Cerebellar cortex (tissue), 1 donor: ENCODE measurements around the gene MFAP4.

Experiments
- DNase-seq: peaks from one replicate; pipeline ENCODE4 v3.0.0-alpha.2; 2015; ENCODE audit warnings: low spot score

The MFAP4 gene

GRCh38 chr17:19410091-19410490, 23.1 kb upstream of the MFAP4 start:
- DNase-seq: peak; percentile 5

DNA sequence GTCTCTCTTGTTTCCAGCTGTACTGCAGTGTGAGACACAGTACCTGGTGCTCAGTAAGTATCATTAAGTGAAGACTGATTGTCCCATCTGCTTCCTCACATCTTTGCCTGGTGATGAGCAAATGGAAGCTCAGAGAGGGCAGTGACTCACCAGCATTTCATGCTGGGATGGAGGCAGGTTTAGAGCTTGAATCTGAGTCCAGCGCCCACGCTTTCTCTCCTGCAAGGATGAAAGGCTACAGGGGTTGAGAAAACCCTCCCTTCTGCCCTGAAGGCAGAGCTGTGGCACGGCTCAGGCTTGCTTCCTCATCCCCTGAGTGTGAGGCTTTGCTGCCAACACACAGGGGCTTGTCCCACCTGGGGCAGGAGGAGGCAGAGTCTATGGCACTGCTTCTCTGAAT, 22.5 kb upstream of the MFAP4 start:
- peak; percentile 14 for DNase-seq

GRCh38 chr17:19409066-19409465, 22.1 kb upstream of the MFAP4 start:
- no peak for DNase-seq

DNA sequence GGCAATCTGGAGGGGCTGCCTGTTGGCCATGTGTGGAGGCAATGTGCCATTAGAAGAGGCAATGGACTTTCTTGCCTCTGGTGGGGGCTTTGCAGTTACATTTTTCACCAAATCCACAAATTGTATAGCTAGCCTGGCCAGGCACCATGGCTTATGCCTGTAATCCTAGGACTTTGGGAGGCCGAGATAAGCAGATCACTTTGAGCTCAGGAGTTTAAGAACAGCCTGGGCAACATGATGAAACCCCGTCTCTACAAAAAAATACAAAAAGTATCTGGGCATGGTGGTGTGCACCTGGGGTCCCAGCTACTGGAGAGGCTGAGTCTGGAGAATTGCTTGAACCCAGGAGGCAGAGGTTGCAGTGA, 21.3 kb upstream of the MFAP4 start:
- DNase-seq: no peak

- DNase-seq: no peak
These were observed 20.8 kb upstream of the MFAP4 start for GRCh38 chr17:19407601-19408345.

GRCh38 chr17:19405114-19405513, 18.1 kb upstream of the MFAP4 start:
- DNase-seq: no peak

DNA sequence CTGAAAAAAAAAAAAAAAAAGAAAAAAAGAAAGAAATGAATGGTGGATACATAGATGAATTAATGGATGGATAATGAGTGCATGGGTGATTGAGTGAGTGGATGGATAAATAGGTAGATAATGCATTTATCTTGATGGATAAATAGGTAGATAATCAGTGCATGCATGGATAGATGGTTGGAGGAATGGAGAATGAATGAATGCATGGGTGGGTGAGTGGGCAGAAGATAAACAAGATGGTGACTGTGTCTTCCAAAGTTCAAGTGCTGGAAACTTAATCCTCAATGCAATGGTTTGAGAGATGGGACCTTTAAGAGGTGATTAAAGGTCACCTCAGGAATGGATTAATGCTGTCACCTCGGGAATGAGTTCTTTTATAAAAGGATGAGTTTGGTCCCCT, 17.3 kb upstream of the MFAP4 start:
- DNase-seq: no peak

GRCh38 chr17:19403021-19403420, 16.0 kb upstream of the MFAP4 start:
- DNase-seq: no peak

DNA sequence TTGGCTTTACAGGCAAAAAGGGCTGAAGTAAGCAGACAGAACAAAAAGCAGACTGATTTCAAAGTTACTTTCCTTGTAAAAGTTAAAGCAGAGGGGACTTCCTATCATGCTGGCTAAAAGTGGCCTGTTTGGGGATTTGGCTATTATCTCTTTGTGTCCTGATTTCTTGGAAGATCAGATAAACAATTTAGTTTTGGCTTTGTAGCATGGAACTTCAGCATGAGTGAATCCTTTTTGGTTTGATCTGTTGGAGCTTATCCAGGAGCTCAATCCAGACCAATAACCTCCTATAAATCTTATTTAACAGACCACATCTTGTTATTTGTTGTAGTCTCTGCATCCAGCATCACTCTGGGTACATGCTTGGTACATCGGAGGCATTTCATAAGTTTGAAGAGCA, 15.2 kb upstream of the MFAP4 start:
- no peak for DNase-seq

DNA sequence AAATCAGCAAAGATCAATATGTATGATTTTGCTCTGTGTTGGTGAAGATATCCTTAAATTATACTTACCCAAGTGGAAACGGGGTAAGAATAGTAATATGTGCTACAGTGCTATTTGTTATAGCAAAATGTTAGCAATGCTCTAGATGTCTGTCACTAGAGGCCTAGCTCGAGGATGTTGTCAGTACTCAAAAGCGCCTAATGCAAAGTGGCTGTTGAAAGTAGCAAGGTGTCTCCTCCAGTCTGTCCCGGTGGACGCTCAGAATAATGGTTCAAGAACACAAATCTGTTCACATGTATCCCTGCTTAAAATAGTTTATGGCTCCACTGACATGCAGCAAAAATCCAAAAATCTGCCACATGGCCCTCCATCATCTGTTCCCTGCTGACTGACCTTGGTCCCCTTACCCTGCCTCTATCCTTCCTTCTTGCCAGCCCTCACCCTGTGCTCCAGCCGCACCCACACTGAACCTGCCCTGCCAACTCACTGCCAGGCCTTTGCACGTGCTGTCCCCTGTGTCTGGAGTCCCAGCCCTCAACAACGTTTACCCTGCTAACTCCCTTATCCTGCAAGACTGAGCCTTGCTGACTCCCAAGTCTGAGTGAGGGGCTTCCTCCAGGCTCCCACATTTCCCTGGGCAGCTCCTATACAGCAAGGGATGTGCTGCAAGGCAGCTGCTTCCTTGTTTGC, 14.5 kb upstream of the MFAP4 start:
- DNase-seq: no peak

DNA sequence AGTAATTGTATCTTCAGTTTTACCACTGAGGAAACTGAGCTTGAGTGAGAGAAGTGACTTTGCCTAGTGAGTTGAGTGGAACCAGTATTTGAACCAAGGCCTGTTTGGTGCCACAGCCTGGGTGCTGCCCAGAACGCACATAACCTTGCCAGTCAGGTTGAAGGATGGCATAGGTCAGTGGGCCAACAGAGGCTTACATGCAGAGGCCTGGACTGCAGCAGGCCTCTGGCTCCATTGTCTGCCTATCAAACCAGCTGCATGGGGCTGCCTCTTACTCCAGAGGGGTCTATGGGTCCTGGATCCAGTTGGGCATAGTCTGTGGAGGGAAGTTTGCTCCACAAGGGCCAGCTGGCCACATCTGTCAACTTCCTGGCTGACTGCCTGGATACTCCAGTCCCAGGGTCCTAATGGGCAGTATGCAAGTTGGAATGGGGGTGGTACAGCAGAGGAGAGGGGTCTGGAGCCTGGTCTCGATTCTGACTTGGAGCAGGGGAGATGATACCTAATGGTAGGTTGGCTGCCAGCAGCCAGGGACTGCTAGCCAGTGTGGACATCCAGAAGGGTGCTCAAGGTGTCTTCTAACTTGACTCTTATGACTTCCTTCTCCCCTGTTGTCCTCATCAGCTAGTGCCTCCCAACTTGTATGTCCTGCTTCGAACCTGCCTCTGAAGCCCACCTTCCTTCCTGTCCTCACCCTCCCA, 12.9 kb upstream of the MFAP4 start:
- DNase-seq: no peak

DNA sequence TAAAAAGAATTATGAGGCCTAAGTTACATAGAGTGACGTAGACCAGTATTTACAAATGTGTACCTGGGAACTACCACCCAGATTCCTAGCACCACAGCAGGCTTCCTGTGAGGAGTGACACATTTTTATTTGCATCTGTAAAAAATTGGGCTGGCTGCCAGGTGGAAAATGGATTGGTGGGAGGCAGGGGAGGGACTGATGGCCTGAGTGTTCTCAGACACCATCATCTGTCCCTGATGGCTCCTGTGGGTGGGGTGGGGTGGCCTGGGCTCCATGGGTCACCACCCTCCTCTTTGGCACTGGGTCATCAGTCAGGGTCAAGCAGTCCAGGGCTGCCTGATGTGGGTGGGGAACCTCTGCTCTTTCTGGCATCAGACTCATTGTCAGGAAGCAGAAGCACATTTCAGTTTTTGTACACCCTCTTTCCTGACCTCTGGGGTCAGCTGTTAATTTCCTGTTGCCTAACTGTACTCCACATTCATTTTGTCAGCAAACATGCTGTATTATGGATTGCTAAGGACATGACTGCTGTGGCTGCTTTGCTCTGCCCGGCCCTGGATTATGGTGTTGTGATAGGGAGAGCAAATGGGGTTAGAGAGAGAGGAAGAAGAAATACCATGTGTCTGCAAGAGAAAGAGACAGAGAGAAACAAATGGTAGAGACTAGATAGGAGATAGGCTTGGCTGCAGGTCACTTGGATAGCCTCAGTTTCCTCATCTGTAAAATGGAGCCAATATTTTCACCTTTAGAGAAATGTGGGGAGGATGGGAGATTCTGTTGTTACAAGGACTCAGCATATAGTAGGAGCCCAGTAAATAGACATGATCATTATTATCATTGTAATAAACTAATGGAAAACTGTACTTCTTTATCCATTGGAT, 11.6 kb upstream of the MFAP4 start:
- no peak for DNase-seq

- no peak for DNase-seq
These were observed 10.6 kb upstream of the MFAP4 start for GRCh38 chr17:19397556-19398041.

DNA sequence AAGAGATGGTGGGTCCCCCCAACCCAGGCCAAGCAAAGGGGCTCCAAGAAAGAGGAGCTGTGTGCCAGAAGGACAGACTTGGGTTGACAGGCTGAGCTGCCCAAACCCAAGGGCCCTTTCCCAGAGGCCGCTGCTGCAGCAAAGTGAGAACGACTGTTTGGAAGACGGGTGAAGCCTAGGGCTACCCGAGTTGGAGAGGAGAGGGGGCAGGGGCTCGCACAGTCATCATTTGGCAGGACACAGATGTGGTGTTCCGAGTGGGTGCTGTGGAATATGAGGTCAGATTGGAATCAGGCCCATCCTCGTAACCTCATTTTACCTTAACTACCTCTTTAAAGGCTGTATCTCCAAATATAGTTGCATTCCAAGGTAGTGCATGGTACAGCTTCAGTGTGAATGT, 5.3 kb upstream of the MFAP4 start:
- DNase-seq: no peak

DNA sequence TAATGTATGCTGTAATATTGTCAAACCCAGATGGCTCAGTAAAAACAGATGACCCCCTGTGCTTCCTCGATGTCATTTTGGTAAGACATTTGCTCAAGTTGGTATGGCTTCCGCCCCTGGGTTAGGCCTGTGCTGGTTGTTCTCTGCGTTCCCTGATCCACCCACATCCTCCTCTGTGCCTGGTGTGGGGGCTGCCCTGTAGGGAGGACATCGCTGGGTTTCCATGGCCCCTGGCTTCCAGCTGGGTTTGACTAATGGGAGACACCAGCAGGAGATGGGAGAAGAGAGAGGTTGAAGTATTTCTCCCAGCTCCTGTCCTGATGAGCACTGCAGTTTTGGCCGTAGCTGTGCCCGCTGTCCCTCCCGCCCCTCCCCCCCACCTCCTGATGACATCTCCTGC, 4.4 kb upstream of the MFAP4 start:
- no peak for DNase-seq

GRCh38 chr17:19390951-19391350, 4.0 kb upstream of the MFAP4 start:
- DNase-seq: no peak

- no peak for DNase-seq
These were observed 2.1 kb upstream of the MFAP4 start for GRCh38 chr17:19388791-19389785.

GRCh38 chr17:19387921-19388521, 1.0 kb upstream of the MFAP4 start:
- DNase-seq: peak; percentile 51

DNA sequence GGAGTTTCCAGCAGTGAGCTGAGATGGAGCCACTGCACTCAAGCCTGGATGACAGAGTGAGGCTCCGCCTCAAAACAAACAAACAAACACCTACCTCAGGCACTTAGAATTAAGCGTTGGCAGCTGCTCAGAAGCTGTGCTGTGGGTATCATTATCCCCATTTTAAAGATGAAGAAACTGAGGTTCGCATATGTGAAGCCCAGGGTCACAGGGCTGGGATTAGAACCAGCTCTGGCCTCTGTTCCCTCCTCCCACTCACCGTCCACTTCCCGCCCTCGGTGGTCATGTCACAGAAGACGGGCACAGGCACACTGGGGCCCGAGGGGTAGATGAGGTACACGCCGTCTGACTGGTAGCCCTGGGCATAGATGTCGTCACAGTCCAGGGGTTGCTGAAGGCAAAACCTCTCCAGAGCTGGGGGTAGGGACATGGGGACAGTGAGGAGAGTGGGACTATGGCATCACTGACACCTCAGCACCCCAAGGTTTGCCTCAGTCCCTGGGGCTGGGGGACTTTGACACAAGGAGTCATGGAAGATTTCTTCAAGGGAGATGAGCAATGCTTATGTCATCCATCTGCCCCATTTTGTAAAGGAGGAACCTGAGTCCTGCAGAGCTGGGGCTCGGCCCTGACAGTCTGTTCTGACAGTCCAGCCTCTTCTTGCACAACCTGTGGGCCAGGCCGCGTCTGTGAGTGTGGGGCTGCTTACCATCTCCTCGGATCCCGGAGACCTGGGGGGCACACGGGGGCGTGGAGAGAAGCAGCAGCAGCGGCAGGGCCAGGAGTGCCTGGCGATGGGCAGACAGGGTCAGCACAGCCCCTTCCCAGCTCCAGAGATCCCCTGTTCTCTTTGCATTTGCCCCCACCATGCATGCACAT, 700 bp downstream of the MFAP4 start:
- no peak for DNase-seq
